C4-2B (cell line): ENCODE data around the gene RMRP.

Source experiments
- CTCF ChIP-seq: fragments of 450-650 bp; conservative IDR thresholded peaks from 2 replicates; pipeline ENCODE4 v1.5.1; 2017; ENCODE audit warnings: mild to moderate bottlenecking
- ZFX ChIP-seq: fragments of 450-650 bp; IDR thresholded peaks from 2 replicates; pipeline ENCODE4 v1.6.1; 2017

- TF ChIP-seq CTCF (no peak), ZFX (no peak)
These were observed 49.6 kb downstream of the RMRP start for GRCh38 chr9:35608221-35608620.
